Measurements from ENCODE around the gene SIPA1L3. TPM values are rescaled to one million over a fixed set of nuclear protein-coding genes. Genes with fewer than 3 reads are reported as not detected.

The SIPA1L3 gene
- total RNA-seq, 4 donors from 2014 or later = 4.1 to 18.7 (median 6.1) TPM

DNA sequence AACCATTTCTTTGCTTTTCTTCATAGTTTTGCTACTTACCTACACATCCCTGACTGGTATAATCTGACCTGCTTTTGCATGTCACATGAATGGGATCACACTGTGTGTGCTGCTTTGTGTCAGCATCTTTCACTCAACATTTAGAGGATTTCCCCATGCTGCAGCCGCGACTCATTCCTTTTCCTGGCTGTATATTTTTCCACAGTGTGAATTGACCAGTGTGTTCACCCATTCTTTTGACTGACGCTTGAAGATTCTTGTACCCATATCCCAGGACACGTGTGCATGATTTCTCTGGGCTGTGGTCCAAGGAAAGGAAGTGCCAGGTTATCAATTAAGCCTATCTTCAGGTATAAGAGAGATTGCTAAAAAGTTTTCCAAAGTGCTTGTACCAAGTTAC lies 198.6 kb downstream of the SIPA1L3 start:
- intact Hi-C loops (cut with DNase I; ENCODE audit: low total_unique reads) = no loop called here
- H3K4me3 ChIP-seq = no peak overlapping the region
- no peaks in the 10 kb centered on the region for H3K4me1 ChIP-seq
- no peaks in the 10 kb centered on the region for H3K9me3 ChIP-seq
- TF ChIP-seq POLR2A (IDR thresholded peaks at IDR 0.05) = no peak
- TF ChIP-seq, protein P1, sequence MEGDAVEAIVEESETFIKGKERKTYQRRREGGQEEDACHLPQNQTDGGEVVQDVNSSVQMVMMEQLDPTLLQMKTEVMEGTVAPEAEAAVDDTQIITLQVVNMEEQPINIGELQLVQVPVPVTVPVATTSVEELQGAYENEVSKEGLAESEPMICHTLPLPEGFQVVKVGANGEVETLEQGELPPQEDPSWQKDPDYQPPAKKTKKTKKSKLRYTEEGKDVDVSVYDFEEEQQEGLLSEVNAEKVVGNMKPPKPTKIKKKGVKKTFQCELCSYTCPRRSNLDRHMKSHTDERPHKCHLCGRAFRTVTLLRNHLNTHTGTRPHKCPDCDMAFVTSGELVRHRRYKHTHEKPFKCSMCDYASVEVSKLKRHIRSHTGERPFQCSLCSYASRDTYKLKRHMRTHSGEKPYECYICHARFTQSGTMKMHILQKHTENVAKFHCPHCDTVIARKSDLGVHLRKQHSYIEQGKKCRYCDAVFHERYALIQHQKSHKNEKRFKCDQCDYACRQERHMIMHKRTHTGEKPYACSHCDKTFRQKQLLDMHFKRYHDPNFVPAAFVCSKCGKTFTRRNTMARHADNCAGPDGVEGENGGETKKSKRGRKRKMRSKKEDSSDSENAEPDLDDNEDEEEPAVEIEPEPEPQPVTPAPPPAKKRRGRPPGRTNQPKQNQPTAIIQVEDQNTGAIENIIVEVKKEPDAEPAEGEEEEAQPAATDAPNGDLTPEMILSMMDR (IDR thresholded peaks at IDR 0.05 in 4 of 5, conservative IDR thresholded peaks at IDR 0.05 in 1 of 5) = no peak
- ATAC-seq (no peak), DNase-seq (no peak)
- no peak overlapping the region for H3K27ac ChIP-seq
- in situ Hi-C loops (cut with MboI; ENCODE audit: low sequenced_read_pairs in 4 of 4) = no loop called here
- H3K27me3 ChIP-seq = no peaks in the 10 kb centered on the region
- peaks cover 0 to 24% of the 10 kb centered on the region in 2 donors for H3K36me3 ChIP-seq

DNA sequence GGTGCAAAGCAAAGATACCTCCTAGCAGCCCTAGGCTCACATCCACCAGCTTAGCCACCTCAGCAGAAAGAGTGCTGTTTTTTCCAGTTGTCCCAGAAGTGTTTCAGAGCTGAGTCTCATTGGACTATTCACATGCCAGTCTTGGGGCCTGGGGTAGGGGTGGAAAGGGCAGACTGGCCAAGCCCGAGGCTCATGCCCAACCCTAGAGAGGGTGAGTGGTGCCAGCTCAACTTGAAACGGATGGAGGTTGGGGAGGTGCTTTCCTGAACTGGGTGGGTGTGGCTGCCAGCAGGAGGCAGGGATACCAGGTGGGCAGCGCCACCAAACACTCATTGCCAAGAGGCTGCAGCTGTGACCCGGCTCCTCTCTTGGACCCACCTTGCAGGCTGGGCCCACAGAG lies 200.1 kb downstream of the SIPA1L3 start:
- Histone ChIP-seq H3K4me3 (no peak overlapping the region), H3K27me3 (no peaks in the 10 kb centered on the region), H3K4me1 (no peaks in the 10 kb centered on the region), H3K9me3 (no peaks in the 10 kb centered on the region), H3K27ac (no peak overlapping the region), H3K36me3 (peaks cover 0 to 31% of the 10 kb centered on the region in 2 donors)
- ATAC-seq (no peak), DNase-seq (no peak)
- intact Hi-C loops (cut with DNase I; ENCODE audit: low total_unique reads) = no loop called here
- in situ Hi-C loops (cut with MboI; ENCODE audit: low sequenced_read_pairs in 4 of 4) = no loop called here
- TF ChIP-seq, protein P1 (IDR thresholded peaks at IDR 0.05 in 4 of 5, conservative IDR thresholded peaks at IDR 0.05 in 1 of 5) = no peak

DNA sequence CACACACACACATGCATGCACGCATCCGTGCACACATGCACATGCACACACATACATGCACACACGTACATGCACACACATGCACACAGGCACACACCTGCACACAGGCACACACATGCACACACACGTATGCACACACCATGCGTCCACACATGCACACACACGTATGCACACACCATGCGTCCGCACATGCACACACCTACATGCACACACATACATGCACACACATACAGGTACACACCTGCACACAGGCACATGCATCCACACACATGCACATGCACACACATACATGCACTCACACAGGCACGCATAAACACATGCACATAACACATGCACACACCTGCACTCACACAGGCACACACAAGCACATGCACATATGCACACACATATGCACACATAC lies 204.9 kb downstream of the SIPA1L3 start:
- intact Hi-C loops (cut with DNase I; ENCODE audit: low total_unique reads) = no loop called here
- DNase-seq (no peak), ATAC-seq (no peak)
- Histone ChIP-seq H3K9me3 (no peaks in the 10 kb centered on the region), H3K4me1 (no peaks in the 10 kb centered on the region), H3K4me3 (no peak overlapping the region), H3K27ac (no peak overlapping the region), H3K27me3 (no peaks in the 10 kb centered on the region), H3K36me3 (peaks cover 0 to 26% of the 10 kb centered on the region in 2 donors)
- in situ Hi-C loops (cut with MboI; ENCODE audit: low sequenced_read_pairs in 4 of 4) = no loop called here
- TF ChIP-seq, protein P1 (IDR thresholded peaks at IDR 0.05 in 4 of 5, conservative IDR thresholded peaks at IDR 0.05 in 1 of 5) = no peak

DNA sequence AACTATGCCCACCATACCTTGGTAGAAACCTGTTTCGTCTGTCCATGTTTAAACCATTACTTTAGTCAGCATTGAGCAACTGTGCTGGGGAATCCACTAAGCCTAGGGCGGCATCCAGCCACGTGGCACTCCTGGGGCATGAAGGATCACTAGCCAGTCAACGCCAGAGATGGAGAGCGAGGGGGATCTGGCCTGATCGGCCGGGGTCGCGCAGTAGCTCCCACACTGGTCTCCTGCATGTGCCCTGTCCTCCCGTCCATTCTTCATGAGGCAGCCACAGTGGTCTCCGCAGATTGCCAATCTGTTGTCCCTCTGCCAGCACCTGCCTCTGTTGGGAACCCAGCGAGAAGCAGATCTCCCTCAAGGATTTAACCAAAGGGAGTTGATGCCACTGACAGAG lies 207.6 kb downstream of the SIPA1L3 start:
- Histone ChIP-seq H3K9me3 (no peaks in the 10 kb centered on the region), H3K4me3 (no peak overlapping the region), H3K27me3 (no peaks in the 10 kb centered on the region), H3K4me1 (no peaks in the 10 kb centered on the region), H3K36me3 (peaks cover 0 to 24% of the 10 kb centered on the region in 2 donors), H3K27ac (no peak overlapping the region)
- in situ Hi-C loops (cut with MboI; ENCODE audit: low sequenced_read_pairs in 4 of 4) (no loop called here), intact Hi-C loops (cut with DNase I; ENCODE audit: low total_unique reads) (no loop called here)
- ATAC-seq (no peak), DNase-seq (no peak)
- TF ChIP-seq, protein P1 (IDR thresholded peaks at IDR 0.05 in 4 of 5, conservative IDR thresholded peaks at IDR 0.05 in 1 of 5) = no peak
- TF ChIP-seq POLR2A (IDR thresholded peaks at IDR 0.05) = no peak

DNA sequence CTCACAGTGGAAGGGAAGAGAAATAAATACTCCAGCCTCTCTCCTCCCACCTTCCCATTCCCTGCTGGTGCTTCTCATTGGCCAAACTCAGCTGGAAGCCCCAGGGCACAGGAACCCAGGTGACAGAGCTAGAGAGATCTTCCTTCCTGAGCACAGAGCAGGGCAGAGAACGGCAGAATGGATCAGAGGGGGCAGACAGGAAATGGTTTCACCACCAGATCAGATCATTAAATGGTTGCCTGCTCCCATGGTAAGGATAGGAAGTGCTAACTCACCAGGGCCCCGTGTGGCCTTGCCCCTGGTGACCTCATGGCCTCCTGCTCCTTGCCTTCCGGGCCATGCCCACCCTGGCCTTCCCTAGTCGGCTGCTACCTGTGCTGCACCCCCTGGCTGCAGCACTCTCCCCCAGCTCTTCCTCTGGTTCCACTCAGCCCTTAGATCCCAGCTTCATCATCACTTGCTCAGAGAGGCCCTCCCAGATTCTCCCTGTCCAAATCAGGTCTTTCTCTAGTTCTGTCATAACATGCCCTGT lies 208.3 kb downstream of the SIPA1L3 start:
- Histone ChIP-seq H3K4me3 (no peak overlapping the region), H3K9me3 (no peaks in the 10 kb centered on the region), H3K4me1 (no peaks in the 10 kb centered on the region), H3K27me3 (no peaks in the 10 kb centered on the region), H3K27ac (no peak overlapping the region), H3K36me3 (peaks cover 0 to 27% of the 10 kb centered on the region in 2 donors)
- in situ Hi-C loops (cut with MboI; ENCODE audit: low sequenced_read_pairs in 4 of 4) (no loop called here), intact Hi-C loops (cut with DNase I; ENCODE audit: low total_unique reads) (no loop called here)
- DNase-seq (no peak), ATAC-seq (no peak)
- TF ChIP-seq, protein P1 (IDR thresholded peaks at IDR 0.05 in 4 of 5, conservative IDR thresholded peaks at IDR 0.05 in 1 of 5) = no peak
- TF ChIP-seq POLR2A (IDR thresholded peaks at IDR 0.05) = no peak
